A172 (cell line): Measurements from ENCODE around the gene XPR1. TPM values are rescaled to one million over a fixed set of nuclear protein-coding genes. Genes with fewer than 3 reads are reported as not detected.
A peak's percentile ranks its signal among the peaks of the same experiment; 100 is the strongest.

Experiments
- DNase-seq: peaks from one replicate; pipeline ENCODE4 v3.0.0-alpha.2; 2015; ENCODE audit warnings: low spot score
- total RNA-seq: library from RNA; depleted of rRNA; stranded (reverse); fragments of >200 nt; shearing (Covaris generic); gene quantifications from 2 replicates; pipeline ENCODE4 v1.2.3, GENCODE V29; 2014

XPR1 gene
- total RNA-seq, 1 experiment from 2014 or later: 33.6 TPM

DNA sequence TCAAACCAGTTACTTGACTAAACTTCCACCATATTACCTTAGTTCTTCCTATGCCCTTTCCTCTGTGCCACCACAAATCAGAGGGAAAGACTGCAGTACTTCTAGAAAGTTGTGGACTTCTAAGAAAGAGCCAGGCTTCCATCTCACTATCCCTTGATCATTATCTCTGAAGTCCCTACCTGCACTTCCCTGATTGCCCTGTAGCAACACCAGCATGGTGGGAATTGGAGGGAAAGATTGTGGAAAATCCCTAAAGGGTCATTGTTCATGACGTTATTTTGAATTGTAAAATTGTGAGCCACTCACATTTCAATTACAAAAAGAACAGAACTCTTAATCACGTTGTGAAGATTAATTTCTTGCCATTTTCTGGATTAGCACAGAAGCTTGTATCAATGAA lies 257.5 kb downstream of the XPR1 start:
- no peak for DNase-seq

DNA sequence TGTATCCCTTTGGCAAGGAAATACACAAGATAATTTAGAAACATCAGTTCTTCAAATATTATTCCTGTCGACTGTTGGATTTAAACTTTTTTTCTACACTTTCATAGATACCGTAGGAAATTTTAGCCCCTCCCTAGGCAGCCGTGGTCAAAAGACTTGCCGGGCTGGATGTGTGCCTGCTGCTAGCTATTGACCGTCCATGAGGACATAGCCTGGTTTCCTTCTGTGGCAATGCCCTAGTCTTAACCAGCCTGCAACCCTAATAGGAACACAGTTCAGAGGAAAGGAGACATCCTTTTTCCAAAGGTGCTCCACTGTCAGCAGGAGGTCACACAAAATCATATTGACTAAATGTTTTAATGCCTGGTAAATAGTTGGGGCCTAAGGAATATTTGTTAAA lies 260.4 kb downstream of the XPR1 start:
- DNase-seq: no peak

DNA sequence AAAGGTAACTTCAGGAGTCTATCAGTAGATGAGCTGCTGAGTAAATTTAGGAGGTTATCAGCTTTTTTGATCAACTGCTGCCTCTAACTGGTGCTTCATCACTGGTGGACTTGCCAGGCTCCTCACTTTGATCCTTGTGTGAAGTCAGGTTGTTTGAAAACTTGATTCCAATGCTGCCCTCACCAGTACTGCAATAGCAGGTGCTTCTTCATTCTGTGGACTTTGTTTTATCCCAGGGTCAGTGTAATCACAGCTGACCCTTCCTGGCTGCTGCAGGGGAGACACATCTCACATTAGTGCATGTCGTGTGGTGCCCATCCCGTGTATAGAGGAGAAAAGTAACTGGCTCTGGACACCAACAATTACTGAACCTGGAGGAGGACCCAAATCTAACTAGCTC lies 260.9 kb downstream of the XPR1 start:
- no peak for DNase-seq

DNA sequence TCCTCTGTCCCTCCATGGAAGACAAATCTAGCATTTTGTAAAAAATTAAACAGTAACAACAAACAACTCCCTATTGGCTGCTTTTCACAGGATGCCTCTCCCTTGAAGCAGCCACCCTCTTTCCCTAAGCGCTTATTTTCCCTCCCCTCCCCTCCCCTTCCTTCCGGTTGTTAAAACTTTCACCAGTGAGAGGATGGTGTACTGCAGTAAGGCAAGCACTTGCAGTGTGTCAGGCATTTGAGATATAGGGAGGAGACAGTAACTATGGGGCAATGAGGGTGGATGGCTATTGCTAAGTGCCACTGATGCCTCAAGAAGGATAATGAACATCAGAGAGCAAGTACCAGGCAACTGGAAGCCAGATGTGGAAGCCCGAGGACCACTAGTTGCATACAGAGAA lies 261.8 kb downstream of the XPR1 start:
- no peak for DNase-seq

DNA sequence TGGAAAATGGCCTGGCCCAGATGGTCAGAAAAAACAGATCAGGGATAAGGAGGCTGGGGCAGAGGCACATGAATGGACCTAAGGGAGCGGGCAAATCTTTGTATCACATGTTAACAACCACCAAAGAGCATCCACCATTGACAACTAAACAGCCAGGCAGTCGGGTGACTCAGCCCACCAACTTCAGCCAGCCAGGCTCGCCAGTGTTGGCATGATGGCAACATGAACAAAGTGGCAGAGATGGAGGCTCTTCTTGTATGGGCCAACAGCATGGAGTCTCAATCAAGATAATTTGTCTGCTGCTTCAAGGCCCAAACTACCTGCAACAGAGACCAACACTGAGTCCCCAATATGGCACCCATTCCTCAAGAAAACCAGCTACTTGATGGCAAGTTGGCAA lies 264.3 kb downstream of the XPR1 start:
- no peak for DNase-seq

DNA sequence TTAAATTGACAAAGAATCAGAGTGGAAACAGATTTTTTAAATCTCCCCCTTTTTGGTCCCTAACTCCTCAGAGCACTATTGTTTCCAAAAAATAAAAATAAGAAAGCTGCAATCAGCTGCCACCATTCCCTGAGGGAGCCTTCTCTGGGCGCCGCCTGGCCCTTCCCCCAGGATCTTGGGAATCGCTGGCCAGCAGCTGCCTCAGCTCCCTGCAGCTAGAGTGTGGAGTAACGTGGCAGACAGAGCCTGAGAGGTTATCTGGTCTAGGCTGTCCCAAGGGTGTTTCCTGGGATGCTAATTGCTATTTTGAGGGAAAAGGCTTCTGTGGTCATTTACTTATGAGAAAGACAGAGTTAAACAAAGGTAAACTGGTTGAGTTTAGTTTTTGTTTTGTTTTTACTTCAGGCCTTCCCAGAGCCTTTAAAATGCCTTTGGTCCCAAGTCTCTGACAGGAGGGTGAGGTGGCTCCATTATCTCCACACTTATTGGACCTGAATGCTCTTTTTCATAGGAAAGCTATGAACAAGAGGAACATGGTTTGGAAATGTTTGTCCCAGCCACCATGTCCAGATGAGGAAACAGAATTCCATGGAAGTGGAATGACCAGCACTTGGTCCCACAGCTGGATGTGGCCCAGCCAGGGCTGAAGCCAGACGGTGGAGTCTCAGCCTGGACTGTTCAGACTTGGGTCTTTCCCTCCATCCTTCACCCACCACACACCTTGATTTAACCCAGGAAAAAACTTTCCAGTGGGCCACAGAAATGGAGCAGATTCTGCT lies 266.8 kb downstream of the XPR1 start:
- no peak for DNase-seq

DNA sequence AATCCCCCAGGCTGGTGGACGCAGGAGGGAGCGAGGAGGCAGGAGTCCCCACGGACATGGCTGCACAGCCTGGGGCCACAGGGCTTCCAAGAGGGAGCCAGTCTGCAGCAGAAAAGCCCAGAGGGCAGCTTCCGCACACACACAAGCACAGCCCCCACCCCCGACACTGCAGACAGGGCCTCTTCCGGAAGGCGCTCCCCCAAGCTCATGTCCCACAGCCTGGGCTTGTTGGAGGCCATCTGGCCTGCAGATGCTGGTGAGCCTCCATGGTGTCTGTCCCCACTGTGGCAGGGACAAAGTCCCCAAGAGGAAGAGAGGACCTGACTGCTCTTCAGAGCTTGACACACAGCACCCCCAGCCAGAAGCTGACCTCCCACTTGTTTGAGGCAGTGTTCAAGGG lies 267.4 kb downstream of the XPR1 start:
- no peak for DNase-seq

DNA sequence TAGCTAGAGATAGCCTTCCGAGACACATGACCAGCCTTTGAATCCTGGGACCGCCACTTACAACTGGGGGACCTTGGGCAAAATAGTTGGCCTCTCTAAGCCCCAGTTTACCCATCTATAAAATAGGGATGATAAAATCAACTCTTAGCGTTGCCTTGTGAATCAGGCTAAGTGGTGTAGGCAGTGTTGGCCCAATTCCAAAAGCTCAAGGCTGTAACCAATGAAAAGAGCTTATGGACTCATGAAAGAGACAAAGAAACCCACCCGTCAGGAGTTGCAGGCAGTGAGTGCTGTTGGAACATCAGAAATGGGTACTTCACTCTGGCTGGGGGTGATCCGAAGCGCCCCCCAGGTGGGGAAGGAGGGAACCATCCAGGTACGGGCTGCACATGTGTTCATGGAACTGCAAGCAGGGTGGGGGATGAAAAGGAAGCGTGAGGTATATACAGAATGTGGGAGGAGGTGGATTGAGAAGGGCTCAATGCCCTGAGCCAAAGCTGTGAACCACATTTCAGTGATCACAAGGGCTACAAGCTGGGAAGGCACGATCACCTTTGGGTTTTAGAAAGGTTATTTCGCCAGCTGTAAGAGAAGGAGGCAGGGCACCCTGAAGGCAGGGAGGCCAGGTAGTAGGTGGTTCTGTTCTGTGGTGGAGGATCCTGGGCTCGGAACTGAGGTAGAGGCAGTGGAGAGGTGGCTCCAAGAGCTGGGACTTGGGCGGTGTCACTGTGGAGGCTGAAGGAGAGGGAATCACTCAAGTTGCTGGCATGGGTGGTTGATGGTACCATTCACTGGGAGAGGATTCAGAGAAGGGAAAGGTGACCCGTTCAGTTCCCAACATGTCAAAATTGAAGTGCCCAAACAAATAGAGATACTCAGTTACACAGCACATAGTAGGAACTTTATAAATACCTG lies 269.5 kb downstream of the XPR1 start:
- DNase-seq: no peak

DNA sequence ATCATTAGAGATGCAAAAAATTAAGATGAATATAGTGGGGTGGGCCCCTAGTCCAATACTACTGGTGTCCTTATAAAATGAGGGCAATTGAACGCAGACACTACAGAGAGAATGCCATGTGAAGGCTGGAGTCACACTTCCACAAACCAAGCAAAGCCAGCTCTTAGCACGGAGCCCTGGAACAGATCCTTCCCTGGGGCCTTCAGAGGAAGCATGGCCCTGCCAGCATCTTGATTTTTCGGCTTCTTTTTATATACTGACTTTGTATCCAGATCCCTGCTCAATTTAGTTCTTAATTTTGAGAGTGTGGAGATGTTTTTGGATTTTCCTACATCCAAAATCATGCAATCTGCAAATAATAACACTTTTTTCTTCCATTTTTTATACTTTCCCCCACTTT lies 270.7 kb downstream of the XPR1 start:
- DNase-seq: no peak

DNA sequence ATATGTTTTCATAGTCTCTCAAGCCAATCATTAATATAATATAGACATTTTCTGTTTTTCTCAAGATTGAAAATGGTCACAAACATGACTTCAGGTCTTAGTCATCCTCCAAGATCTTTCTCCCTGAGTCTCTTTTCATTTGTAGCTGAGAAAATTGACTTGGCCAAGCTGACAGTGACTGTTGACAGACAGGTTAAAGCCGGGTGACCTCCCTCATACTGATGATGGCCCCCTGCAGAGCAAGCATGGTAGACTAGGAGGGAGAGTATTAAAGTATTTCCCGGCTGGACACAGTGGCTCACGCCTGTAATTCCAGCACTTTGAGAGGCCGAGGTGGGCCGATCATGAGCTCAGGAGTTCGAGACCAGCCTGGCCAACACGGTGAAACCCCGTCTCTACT lies 274.1 kb downstream of the XPR1 start:
- no peak for DNase-seq

DNA sequence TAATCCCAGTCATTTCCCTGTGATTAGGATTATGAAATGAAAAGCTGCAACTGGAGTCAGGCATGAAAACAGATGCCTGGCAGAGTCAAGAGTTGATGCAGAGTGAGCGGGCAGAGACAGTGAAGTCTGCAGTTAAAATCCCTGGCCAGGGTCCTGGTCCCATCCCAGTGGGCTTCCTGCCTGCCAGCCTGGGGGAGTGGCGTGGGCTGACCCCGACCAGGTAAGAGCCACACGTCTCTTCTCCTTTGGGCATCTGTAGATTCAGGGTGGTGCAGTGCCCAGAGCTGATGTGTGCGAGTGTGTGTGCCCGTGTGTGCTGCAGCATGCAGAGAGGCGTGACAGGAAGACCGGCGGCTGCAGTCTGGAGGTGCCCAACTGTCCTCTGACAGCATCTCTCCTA lies 274.7 kb downstream of the XPR1 start:
- DNase-seq: no peak

DNA sequence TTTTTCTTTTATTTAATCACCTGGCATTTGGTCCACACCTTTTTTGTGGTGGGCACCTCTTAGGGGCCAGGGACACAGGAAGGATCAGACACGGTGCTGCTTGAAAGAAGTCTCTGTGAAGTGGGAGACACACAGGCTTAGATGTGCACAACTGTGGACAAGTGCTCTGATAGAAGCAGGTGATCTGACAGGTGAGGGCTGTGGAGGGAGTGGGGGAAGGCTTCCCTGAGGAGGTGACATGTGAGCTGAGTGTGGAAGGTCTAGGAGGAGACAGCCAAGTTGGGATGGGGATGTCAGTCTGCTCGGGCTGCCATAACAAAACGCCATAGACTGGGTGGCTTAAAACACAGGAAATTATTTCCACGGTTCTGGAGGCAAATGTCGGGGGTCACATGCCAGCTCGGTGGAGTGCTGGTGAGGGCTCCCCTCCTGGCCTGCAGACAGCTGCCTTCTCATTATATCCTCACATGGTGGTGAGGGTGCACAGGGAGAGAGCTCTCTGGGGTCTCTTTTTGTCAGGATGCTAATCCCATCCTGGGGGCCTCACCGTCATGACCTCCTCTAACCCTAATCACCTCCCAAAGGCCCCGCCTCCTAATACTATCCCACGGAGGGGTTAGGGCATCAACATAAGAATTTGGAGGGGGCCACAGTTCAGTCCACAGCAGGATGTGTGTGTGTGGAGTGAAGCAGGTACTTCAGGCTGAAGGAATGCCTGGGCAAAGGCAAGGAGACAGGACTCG lies 275.7 kb downstream of the XPR1 start:
- DNase-seq: no peak

DNA sequence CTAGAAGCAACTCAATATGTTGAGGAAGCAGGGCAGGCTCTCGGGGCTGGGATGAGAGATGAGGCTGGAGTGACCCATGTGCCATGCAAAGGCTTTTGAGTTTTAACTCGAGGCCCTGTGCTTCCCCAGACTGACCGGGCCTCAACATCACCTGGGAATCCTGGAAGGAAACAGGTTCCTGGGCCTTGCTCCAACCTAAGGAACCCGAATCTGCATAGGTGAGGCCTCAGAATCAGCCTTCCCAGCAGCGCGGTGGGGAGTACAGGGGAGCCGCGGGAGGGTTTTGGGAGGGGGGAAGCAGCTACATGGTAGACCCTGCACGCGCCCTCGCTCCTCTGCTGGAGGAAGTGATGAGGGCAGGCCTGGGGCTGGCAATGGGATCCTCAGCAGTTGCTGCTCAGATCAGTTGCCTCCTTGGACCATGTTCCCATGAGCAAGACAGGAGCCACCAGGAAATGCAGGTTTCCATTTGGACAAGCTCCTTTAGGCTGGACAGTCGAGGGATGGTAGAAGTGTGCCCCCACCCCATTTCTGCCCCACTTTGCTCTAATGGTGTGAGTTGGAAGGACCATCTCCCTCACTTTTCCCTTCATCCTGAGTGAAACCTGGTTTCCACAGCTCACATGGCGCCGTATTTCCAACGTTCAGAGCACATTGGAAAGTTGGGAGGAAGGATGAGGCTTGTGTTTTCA lies 276.4 kb downstream of the XPR1 start:
- no peak for DNase-seq

DNA sequence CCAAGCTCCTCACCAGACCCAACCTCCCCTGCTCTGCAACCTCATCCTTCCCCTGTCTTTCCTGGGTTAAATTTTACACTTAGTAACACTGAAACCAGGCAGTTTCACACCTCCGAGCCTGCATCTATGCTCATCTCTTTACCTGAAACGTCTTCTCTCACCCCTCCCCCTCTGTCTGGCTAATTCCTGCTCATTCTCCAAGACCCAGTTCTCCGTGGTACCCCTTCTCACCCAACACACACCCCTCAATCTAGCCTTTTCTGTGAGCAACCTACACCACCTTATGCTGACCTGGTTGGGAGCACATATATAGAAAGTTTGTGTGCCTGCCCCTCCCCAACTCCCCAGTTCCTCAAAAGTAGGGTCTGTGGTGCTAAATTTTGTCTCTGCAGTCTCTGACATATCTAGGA lies 277.2 kb downstream of the XPR1 start:
- no peak for DNase-seq

DNA sequence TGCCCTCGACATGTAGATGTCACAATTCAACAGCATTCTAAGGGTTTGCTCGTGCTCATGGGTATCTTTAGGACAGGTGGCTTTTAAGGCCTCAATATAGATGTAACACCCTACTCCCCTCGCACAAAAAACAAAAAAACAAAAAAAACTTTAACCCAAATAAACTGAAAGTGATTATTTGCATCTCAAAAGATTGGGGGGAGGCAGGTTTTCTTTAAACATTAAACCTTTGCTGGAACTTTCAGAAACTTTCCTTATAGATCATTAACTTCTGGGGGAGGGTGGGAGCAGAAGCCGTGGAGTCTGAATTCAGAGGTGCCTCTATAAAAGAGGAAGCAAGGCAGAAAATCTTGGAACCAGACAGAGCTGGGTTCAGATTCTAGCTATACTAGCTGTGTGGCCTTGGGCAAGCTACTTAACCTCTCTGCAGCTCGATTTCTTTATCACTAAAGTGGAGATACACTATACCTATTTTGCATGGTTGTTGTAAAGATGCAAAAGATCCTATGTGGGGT lies 277.7 kb downstream of the XPR1 start:
- no peak for DNase-seq

DNA sequence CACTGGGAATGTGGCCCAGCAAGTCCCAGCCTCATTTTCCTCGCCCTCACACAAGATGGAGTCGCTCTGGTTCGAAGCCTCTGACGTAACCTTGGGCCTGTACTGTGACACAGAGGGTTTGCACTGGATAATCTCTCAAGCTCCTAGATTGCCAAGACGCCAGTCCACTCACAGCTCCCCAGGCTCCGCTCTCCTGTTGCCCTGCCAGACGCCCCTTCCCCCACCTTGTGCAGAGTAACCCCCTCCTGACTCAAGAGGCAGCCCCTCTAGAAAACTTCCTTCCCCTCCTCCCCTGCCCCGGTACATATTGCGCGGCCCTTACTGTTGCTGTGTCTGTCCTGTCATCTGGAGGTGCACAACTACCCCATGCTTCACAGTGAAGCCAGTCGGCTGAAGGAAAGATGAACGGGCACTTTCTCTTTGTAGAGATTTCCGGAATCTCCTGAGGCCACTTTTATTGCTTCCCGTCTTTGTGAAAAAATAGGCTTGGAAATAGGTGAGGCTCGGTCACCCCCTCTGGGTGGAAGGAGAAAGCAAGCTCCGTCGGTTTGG lies 279.9 kb downstream of the XPR1 start:
- peak; percentile 55 for DNase-seq

DNA sequence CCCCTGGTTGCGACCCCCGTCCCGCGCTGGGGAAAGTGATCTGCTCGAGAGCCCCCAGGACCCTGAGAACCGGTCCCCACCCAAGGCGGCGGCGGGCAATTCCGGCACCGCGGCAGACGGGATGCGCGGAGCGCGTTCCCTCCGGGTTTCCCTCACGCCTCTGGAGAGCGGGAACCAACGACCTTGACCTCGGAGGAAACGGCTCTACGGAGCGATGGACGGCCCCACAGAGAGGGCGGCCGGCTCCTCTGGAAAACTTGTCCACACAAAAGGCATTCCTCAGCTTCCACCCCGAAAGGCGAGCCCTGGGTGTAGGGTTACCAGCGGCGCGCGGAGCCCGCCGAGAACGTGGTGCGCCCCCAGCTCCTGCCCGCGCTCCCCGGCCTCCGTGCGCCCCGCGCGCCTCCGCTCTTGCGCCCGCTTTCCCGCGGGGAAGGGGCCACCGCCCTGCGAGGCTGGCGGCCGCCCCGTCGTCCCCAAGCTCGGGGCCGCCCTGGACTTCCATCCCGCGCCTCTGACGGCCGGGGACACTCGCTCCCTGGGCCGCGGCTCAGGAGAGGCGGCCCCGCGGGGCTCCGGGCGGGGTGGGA lies 280.5 kb downstream of the XPR1 start:
- DNase-seq: peak; percentile 33

DNA sequence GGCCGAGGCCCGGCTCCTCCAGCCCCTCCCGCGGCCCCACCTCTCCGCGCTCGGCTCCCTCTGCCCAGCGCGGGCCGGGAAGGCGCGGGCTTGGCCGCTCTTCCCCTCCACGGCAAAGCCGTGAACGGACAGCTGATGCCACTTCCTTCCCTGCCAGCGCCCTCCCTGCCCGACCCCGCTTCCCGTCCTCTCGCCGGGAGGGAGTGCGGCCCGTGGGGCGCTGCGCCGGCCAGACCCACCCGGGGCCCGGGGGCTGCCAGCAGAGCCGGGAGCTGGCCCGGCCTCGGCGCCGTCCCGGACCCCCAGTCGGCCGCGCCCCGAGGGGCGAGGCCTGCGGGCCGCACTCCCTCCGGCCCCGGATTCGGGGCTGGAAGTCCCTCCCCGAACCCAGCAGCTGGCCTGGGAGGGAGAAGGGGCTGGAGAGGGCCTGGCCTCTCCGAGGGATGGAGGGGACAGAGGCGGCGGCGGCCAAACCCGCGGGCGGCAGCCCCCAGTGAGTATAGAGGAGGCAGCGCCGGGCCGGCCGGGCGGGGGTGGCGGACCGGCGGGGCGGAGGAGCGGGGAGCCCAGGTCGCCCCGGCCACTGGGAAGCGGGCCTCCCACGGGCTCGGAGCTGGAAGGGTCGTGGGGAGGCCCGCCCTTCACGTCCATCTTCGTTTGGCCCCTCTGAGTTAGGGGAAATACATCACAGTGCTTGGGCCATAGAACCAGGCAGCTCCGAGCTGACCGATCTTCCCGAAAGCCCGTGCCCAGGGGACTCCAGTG lies 281.2 kb downstream of the XPR1 start, which contains the start of gene KIAA1614:
Gene KIAA1614, plus strand, starts transcription at position 97 of the 765 bp plus-strand sequence. Its CDS starts 347 bp downstream, at position 444.
- peak; percentile 29 for DNase-seq

DNA sequence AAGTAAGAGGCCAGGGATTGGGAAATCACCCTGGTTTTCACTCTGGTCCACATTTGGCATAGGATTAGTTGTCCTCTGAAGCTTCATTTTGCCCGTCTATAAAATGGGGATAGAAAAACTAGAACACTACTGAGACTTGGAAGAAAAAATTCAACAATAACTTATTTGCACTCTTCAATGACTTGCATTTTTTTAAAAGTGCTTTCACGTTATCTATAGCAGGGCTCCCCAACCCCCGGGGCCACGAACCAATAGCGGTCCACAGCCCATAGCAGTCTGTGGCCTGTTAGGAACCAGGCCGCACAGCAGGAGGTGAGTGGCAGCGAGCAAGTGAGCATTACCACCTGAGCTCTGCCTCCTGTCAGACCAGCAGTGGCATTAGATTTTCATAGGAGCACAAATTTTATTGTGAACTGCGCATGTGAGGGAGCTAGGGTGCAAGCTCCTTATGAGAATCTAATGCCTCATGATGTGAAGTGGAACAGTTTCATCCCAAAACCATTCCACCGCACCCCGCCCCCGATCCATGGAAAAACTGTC lies 283.7 kb downstream of the XPR1 start:
- DNase-seq: no peak
